Psoas muscle (tissue), 8 donors: ENCODE results near the gene KRT222. TPM values are rescaled to one million over a fixed set of nuclear protein-coding genes. Genes with fewer than 3 reads are reported as not detected.

ENCODE experiments used
- ATAC-seq, 4 donors: fragments of 200-7000 bp; cut with Tn5 transposase; one replicate each; pipeline ENCODE4 v1.9.1; 2020; ENCODE audit warnings: moderate library complexity in 3 of 4, mild to moderate bottlenecking in 2 of 4
- DNase-seq, 2 donors: peaks; one replicate each; pipeline ENCODE4 v3.0.0-alpha.2; 2020
- H3K27ac ChIP-seq: fragments of 200-600 bp; one replicate; pipeline ENCODE4 v1.8.0; 2022
- H3K27me3 ChIP-seq, 3 donors: fragments of 200-600 bp in 1 of 3; one replicate each; pipeline versions ENCODE4 v1.6.1 to v1.8.0; 2013 to 2022; ENCODE audit warnings: low read length in 2 of 3, mild to moderate bottlenecking in 2 of 3, moderate library complexity in 1 of 3; ENCODE audit not compliant: insufficient read depth in 3 of 3
- H3K36me3 ChIP-seq, 2 donors: fragments of 200-600 bp in 1 of 2; one replicate each; pipeline versions ENCODE4 v1.6.1 to v1.8.0; 2013 to 2022; ENCODE audit warnings: low read depth in 1 of 2, mild to moderate bottlenecking in 1 of 2, moderate library complexity in 1 of 2; ENCODE audit not compliant: insufficient read depth in 1 of 2
- H3K4me1 ChIP-seq: fragments of 200-600 bp; one replicate; pipeline ENCODE4 v1.8.0; 2022
- H3K4me3 ChIP-seq: fragments of 200-600 bp; one replicate; pipeline ENCODE4 v1.8.0; 2022; ENCODE audit warnings: mild to moderate bottlenecking
- H3K9me3 ChIP-seq: fragments of 200-600 bp; one replicate; pipeline ENCODE4 v1.8.0; 2022
- CTCF ChIP-seq: fragments of 200-600 bp; IDR thresholded peaks from one replicate; pipeline ENCODE4 v1.8.0; 2022; ENCODE audit warnings: antibody characterized with exemption
- WGBS, 3 donors: extraction: QIAGEN DNeasy Blood & Tissue Kit; methylation state at CpG; one replicate each; pipeline versions ENCODE4 v1.1.6 to v1.1.7; 2013; 5-methylcytosine and 5-hydroxymethylcytosine counted together
- intact Hi-C, 2 donors: fragments of 100-400 bp; cut with DNase I; formaldehyde crosslinking; loops; one replicate each; pipeline versions ENCODE4 v1.11.0 to v1.14.2; 2022
- long read RNA-seq, 2 donors: library from polyadenylated mRNA; unstranded; transcript quantifications; one replicate each; pipeline ENCODE4 v2.0.0, GENCODE V29; 2021
- polyA plus RNA-seq, 3 donors: library from polyadenylated mRNA; stranded (reverse); fragments of 200-250 nt; gene quantifications; one replicate each; pipeline ENCODE4 v1.2.3, GENCODE V29; 2013
- total RNA-seq, 4 donors: library from RNA; stranded (reverse); fragmentation: NEBNext Ultra II Directional in 2 of 4; extraction: Animal tissue kit (Norgen Biotek cat#: 25700) in 2 of 4; gene quantifications; one replicate each; pipeline versions ENCODE4 v1.2.1 to v1.2.4, GENCODE V29; 2021 to 2023
- donor health status: healthy with polysubstance abuse.
- donor health status: DM: no; HTN: no; CAD: no; lungs with moderate emphysema.
- donor health status: Bipolar disorder and iron deficiency.
- donor health status: healthy.
- donor health status: DM: yes; HTN: yes; CAD: no.
- donor health status: DM: no; HTN: no; CAD: no.
- donor health status: DM: no; HTN: no; CAD: no.
- donor health status: DM: yes; HTN: yes; CAD: no.

KRT222 gene
- under 1 TPM in 1 of 4 donors, not detected in 3; 0.32 TPM for total RNA-seq
- polyA plus RNA-seq, result under 1 TPM; 0.08 to 0.37 (median 0.09) TPM
- long read RNA-seq, donor 1, result 0 reads
- long read RNA-seq, donor 2, result 0 reads

- Histone ChIP-seq H3K27me3 (peaks cover 0 to 11% (median 6%) of the 10 kb centered on the region in 3 donors), H3K27ac (no peak within 1 kb of the TSS), H3K9me3 (peaks cover 3% of the 10 kb centered on the region), H3K4me3 (peak within 1 kb of the TSS; percentile 38), H3K36me3 (no peaks in the 10 kb centered on the region), H3K4me1 (no peaks in the 10 kb centered on the region)
- no peak for DNase-seq
- no peak for ATAC-seq
- TF ChIP-seq CTCF, result no peak
- intact Hi-C loops, result no loop called here
- WGBS, 3 donors, result 12 to 13% (median 13%) methylated on average over 12 of the region's 12 CpGs
These were observed at the start of gene KRT222 for GRCh38 chr17:40664582-40665333. Gene KRT222, minus strand, starts transcription at chr17:40665177. Its CDS starts 78 bp downstream, at chr17:40665099.

- Histone ChIP-seq H3K4me1 (no peaks in the 10 kb centered on the region), H3K27ac (no peak overlapping the region), H3K36me3 (no peaks in the 10 kb centered on the region), H3K4me3 (no peak overlapping the region), H3K27me3 (peaks cover 0 to 10% (median 0%) of the 10 kb centered on the region in 3 donors), H3K9me3 (no peaks in the 10 kb centered on the region)
- no peak for ATAC-seq
- intact Hi-C loops, result no loop called here
- TF ChIP-seq CTCF, result no peak
- 40 to 50% (median 41%) methylated on average over 6 of the region's 6 CpGs for WGBS, 3 donors
- no peak for DNase-seq
These were observed 49.5 kb upstream of the KRT222 start for GRCh38 chr17:40714473-40714872.

- no peak overlapping the region for H3K27ac ChIP-seq
- DNase-seq (peak; percentile 25 to 69), ATAC-seq (peak in 3 of 4 donors; percentile 35 to 65 (median 59))
- H3K36me3 ChIP-seq, result no peaks in the 10 kb centered on the region
- intact Hi-C loops, result no loop called here
- no peaks in the 10 kb centered on the region for H3K9me3 ChIP-seq
- WGBS, 3 donors, result 44 to 55% (median 49%) methylated on average over 7 of the region's 7 CpGs
- no peak overlapping the region for H3K4me3 ChIP-seq
- peaks cover 0 to 9% (median 0%) of the 10 kb centered on the region in 3 donors for H3K27me3 ChIP-seq
- H3K4me1 ChIP-seq, result no peaks in the 10 kb centered on the region
- no peak for TF ChIP-seq CTCF
These were observed 42.8 kb upstream of the KRT222 start for GRCh38 chr17:40707745-40708144.

- no peak overlapping the region for H3K4me3 ChIP-seq
- no peak for DNase-seq
- H3K27me3 ChIP-seq, result peaks cover 0 to 9% (median 0%) of the 10 kb centered on the region in 3 donors
- ATAC-seq, result no peak
- no peaks in the 10 kb centered on the region for H3K4me1 ChIP-seq
- 25 to 38% (median 35%) methylated on average over 4 of the region's 4 CpGs for WGBS, 3 donors
- no peak for TF ChIP-seq CTCF
- no peaks in the 10 kb centered on the region for H3K36me3 ChIP-seq
- H3K27ac ChIP-seq, result no peak overlapping the region
- no peaks in the 10 kb centered on the region for H3K9me3 ChIP-seq
- intact Hi-C loops, result no loop called here
These were observed 40.6 kb upstream of the KRT222 start for GRCh38 chr17:40705584-40705983.
